ENCODE data around the gene SBNO2. TPM values are rescaled to one million over a fixed set of nuclear protein-coding genes. Genes with fewer than 3 reads are reported as not detected.

The SBNO2 gene
- total and polyA plus RNA-seq, 2 donors (not counting 3 experiments of a cell fraction or from before 2014, with no cell fraction given): 31.4 to 65.7 TPM

DNA sequence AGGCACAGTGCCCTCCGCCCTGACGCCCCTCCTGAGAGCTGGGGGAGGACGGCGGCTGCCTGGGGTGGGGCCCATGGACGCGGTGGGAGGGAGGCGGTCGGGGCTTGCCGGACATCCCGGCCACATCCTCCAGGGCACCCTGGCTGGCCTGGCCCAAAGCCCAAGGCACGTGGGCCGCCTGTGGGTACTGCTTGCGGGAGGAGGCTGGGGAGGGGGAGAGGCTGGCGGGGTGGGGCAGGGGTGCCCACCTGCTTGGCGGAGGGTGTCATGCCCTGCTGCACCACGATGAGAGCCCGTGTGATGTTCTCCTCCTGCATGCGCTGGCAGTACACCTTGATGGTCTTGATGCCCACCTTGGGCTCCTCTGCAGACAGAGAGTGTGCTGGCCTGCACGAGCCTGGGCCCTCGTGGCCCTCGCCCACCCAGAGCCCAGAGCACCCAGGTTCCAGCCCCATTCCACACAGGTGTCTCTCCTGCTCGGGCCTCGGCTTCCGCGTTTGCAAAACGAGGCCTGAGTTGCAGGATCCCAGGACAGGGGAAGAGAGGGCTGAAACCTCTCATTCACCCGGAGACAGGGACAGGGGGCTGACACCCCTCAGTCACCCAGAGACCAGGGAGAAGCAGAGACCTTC is 82.4 kb downstream of the SBNO2 start:
- Histone ChIP-seq H2AFZ (ENCODE audit: low read depth, low read length) (no peak overlapping the region), H3K4me2 (ENCODE audit: insufficient read depth, low read length) (no peak overlapping the region), H3K9me1 (replicated peaks; ENCODE audit: control insufficient read depth, extremely low read depth, insufficient read depth, low read length) (no peaks in the 10 kb centered on the region), H3K27ac (ENCODE audit: insufficient read depth, low read depth, low read length) (no peak overlapping the region), H3K79me2 (ENCODE audit: control insufficient read depth, insufficient read depth, low read length) (peaks cover 22% of the 10 kb centered on the region), H3K4me3 (replicated peaks in 1 of 3; ENCODE audit: insufficient read depth in 1 of 3, low read depth in 1 of 3, low read length in 3 of 3) (no peak overlapping the region), H3K4me1 (ENCODE audit: control insufficient read depth, extremely low read depth, insufficient read depth, low read length) (peaks cover 10% of the 10 kb centered on the region), H4K20me1 (replicated peaks; ENCODE audit: control insufficient read depth, extremely low read depth, insufficient read depth, low read length) (no peaks in the 10 kb centered on the region), H3K9ac (replicated peaks; ENCODE audit: extremely low read depth, insufficient read depth, low read length) (no peak overlapping the region), H3K27me3 (ENCODE audit: control insufficient read depth in 2 of 2, insufficient read depth in 2 of 2, low read length in 2 of 2) (no peaks in the 10 kb centered on the region), H3K9me3 (replicated peaks; ENCODE audit: control insufficient read depth, insufficient read depth, low read length) (no peaks in the 10 kb centered on the region), H3K36me3 (ENCODE audit: control insufficient read depth in 2 of 2, extremely low read depth in 1 of 2, insufficient read depth in 2 of 2, low read length in 2 of 2) (peaks cover 9 to 26% of the 10 kb centered on the region in 2 experiments)
- CTCF ChIA-PET: interaction anchor here (1.2 kb wide), 1 partner anchor 11 kb away, joined by 3 read pairs; no protein-coding TSS in a partner anchor
- FAIRE-seq (no peak), DNase-seq (ENCODE audit: low read depth, low spot score) (no peak)
- intact Hi-C loops (cut with micrococcal nuclease): no loop called here
- POLR2A ChIA-PET: no interaction called here
- no TSS peak for BruUV-seq (replicated peaks)
- dilution Hi-C loops (cut with MboI; ENCODE audit: extremely low pct_ligation_motif_present, low sequenced_read_pairs): no loop called here
- no peak for TF ChIP-seq CTCF (IDR thresholded peaks at IDR 0.05; ENCODE audit: extremely low read depth in 1 of 2, insufficient read depth in 1 of 2, low read depth in 1 of 2, low read length in 2 of 2)
- TF ChIP-seq FOS (IDR thresholded peaks at IDR 0.05; ENCODE audit: borderline replicate concordance, insufficient read depth, low read length): no peak
- no peak for TF ChIP-seq GATA2 (IDR thresholded peaks at IDR 0.05; ENCODE audit: insufficient read depth, insufficient read length, low read depth, low read length)
- no peak for TF ChIP-seq POLR2AphosphoS5 (IDR thresholded peaks at IDR 0.05; ENCODE audit: insufficient read depth, low read depth, low read length)
- no peak for TF ChIP-seq MYC (IDR thresholded peaks at IDR 0.05; ENCODE audit: low read depth, low read length)
- TF ChIP-seq, protein P1, sequence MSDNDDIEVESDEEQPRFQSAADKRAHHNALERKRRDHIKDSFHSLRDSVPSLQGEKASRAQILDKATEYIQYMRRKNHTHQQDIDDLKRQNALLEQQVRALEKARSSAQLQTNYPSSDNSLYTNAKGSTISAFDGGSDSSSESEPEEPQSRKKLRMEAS (IDR thresholded peaks at IDR 0.05; ENCODE audit: insufficient read depth, insufficient read length): no peak
- TF ChIP-seq JUN (IDR thresholded peaks at IDR 0.05; ENCODE audit: borderline replicate concordance, insufficient read depth, insufficient read length, low read depth): no peak
- TF ChIP-seq EZH2 (IDR thresholded peaks at IDR 0.05; ENCODE audit: borderline replicate concordance, low read depth, low read length, severe bottlenecking): no peak

All from endothelial cell of umbilical vein (primary cell).